GM20000 (cell line): ENCODE measurements around the gene CLSTN2.

Source experiments
- DNase-seq: peaks from one replicate; pipeline ENCODE4 v3.0.0; 2012; ENCODE audit warnings: low spot score
- CTCF ChIP-seq: IDR thresholded peaks from 2 replicates; pipeline ENCODE4 v1.5.1; 2012; ENCODE audit warnings: mild to moderate bottlenecking, control low read depth; ENCODE audit errors: extremely low read depth, missing control alignments

CLSTN2 gene

DNA sequence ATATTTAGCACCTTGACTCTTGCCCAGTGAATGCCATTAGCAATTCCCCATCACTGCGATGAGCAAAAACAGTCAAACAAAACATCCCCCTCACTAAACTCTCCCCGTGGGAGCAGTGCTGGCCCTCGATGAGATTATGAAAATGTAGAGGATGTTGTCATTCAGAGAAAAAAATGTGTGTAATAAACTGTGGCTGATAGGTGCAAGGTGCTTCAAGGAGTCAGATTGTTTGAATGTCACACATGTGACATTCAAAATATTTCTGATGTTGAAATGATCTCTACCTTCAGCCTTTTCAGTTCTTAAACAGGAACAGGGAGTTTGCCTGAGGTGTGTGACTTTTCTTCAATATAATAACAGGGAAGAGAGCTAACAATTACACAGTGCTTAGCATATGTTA, 461.1 kb downstream of the CLSTN2 start:
- no peak for TF ChIP-seq CTCF

DNA sequence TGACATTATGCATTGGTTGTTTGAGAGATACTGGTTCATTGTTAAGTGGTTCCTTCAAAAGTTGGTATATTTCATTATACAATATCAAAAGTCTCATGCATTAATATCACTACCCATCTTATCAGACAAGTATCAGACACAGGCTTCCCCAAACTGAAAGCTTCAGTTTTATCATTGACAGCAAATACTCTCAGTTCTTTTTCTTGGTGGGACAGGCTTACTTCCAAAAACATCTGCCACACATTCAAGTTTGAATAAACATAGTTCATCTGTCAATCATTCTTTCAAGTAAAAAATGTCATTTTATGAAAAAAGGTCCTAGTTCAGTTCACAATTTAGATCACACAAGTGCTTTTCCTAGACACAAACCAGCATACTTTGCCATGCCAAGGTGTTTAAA, 462.9 kb downstream of the CLSTN2 start:
- no peak for DNase-seq
- TF ChIP-seq CTCF = no peak

More for the DNA sequence above, 461.1 kb downstream of the CLSTN2 start:
- no peak for DNase-seq

GRCh38 chr3:140398387-140398786, 463.4 kb downstream of the CLSTN2 start:
- no peak for TF ChIP-seq CTCF
- no peak for DNase-seq

DNA sequence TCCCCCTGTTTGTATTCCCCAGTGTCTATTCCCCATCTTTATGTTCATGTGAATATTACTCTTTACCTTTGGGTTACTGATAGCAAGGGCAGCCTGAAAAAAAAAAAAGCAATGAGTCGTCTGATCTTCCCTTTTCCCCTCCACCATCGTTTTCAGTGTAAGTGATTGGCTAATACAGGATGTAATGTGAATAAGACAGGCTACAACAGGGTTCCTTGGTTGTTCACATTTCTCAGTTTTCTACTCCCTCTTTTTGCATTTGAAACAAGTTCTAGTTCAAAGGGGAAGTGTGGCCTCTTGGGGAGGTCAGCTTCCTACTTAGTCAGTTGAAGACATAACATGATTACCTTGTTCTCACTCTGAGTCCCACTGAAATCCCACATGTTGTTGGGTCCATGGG, 464.9 kb downstream of the CLSTN2 start:
- no peak for TF ChIP-seq CTCF
- no peak for DNase-seq

- no peak for DNase-seq
- no peak for TF ChIP-seq CTCF
Observed at GRCh38 chr3:140403079-140403478, 468.1 kb downstream of the CLSTN2 start.

DNA sequence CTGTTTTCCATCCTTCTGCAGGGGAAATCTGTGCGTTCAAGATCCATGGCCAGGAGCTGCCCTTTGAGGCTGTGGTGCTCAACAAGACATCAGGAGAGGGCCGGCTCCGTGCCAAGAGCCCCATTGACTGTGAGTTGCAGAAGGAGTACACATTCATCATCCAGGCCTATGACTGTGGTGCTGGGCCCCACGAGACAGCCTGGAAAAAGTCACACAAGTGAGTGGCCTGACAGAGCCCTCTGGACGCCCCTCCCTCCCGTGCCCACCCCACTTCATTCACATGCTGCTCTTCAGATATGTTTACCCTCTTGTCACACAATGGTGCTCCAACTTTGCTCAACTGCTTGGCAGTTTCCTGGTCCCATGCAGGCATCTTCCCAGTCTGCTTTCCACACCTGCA, 468.6 kb downstream of the CLSTN2 start:
- DNase-seq = no peak

GRCh38 chr3:140406655-140407054, 471.7 kb downstream of the CLSTN2 start:
- DNase-seq = no peak
- TF ChIP-seq CTCF = no peak

More for the DNA sequence above, 468.6 kb downstream of the CLSTN2 start:
- TF ChIP-seq CTCF = no peak

DNA sequence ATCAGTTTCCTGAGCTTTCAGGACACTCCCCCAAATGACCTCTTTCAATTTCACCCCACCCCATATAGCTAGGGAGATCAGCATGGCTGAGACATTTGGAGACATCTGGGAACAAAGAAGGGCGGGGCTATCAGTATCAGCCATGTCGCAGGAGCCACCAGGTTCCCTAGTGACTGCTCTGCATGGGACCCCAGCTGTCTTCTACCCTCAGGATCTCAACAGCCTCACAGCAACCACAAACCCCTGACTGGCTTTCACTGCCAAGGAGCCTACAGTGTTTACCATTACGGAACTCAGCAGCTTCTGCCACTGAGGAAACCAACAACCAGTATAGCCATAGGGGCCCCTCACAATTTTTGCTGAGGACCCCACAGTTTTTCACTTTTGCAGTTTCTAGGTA, 473.3 kb downstream of the CLSTN2 start:
- DNase-seq = no peak
- no peak for TF ChIP-seq CTCF
